ENCODE data around the gene SMAP2.
A peak's percentile ranks its signal among the peaks of the same experiment; 100 is the strongest.

The SMAP2 gene

DNA sequence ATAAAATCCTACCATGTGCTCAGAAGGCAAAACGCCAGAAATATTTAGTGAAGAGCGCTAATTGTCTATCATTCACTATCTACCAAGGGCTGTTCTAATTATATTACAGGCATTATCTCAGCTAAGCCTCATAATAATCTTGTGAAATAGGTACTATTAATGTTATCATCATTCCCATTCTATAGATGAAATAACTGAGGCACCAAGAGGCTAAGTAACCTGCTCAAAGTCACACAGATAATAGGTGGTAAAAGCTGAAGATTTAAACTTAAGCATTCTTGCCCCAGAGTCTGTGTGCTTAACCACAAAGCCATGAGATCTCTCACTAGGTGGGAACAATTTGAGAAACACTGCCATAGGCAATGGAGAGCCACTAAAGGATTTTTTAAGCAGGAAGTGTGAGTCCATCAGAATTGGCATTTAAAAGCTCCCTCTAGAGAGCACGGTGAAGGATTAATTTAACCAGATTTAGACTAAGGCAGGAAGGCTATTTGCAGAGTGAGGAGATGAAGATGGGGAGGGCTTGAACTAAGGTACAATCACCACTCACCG is 1.7 kb upstream of the SMAP2 start:
- TF ChIP-seq, protein P1, sequence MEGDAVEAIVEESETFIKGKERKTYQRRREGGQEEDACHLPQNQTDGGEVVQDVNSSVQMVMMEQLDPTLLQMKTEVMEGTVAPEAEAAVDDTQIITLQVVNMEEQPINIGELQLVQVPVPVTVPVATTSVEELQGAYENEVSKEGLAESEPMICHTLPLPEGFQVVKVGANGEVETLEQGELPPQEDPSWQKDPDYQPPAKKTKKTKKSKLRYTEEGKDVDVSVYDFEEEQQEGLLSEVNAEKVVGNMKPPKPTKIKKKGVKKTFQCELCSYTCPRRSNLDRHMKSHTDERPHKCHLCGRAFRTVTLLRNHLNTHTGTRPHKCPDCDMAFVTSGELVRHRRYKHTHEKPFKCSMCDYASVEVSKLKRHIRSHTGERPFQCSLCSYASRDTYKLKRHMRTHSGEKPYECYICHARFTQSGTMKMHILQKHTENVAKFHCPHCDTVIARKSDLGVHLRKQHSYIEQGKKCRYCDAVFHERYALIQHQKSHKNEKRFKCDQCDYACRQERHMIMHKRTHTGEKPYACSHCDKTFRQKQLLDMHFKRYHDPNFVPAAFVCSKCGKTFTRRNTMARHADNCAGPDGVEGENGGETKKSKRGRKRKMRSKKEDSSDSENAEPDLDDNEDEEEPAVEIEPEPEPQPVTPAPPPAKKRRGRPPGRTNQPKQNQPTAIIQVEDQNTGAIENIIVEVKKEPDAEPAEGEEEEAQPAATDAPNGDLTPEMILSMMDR (IDR thresholded peaks at IDR 0.05; ENCODE audit: low read depth, low read length), result no peak
- no peak overlapping the region for H3K4me3 ChIP-seq (replicated peaks in 1 of 2; ENCODE audit: low read depth in 2 of 2, low read length in 2 of 2)
- no peak for DNase-seq (ENCODE audit: low read depth in 2 of 2)

DNA sequence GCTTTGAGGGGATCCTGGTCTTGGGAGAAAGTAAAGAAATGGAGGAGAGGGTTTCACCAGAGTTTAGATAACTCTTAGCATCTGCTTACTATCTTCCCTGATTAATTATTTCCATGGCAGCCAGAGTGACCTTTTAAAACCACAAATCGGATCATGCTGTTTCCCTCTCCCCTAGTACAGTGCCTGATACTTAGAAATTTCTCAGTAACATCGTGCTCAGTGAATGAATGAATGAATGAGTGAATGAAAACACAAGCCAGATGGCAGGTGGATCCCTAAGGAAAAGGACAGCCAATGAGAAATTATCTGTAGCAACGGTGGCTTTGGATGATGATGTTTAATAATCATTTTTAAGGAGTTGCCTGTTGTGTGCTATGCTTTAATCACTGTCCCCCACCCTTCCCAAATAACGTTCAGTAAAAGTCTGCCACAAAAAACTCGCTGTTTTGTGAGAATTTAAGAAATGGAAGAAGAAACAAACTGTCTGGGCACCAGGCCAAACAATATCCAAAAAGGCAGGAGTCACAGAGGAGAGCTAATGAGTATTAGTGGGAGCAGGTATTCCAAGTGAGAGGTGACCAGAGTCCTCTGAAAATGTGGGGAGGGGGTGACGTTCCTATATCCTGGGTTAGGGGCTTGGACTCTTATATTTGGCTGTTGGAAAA is 737 bp upstream of the SMAP2 start:
- peak overlapping the region in 1 of 2 donors; percentile 32 for H3K4me3 ChIP-seq (replicated peaks in 1 of 2; ENCODE audit: low read depth in 2 of 2, low read length in 2 of 2)
- TF ChIP-seq, protein P1 (IDR thresholded peaks at IDR 0.05; ENCODE audit: low read depth, low read length), result no peak
- DNase-seq (ENCODE audit: low read depth in 2 of 2), result no peak

DNA sequence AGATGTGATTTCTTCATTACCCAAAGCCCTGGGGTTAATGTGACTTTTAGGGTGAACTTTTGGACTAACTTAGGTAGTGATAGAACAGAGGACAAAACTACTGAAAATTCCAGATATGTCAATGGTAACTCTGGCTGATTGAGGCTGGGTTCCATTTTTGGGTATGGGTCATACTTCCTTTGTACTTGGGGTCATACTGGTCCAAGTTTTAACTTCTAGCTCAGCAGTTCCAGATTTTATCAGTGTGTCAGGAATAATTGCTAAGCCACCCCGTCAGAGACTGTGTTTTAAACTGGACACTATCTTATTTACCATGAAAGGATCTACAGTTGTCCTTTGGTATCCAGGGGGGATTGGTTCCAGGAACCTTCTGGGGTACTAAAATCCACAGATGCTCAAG is 4.0 kb downstream of the SMAP2 start:
- TF ChIP-seq, protein P1 (IDR thresholded peaks at IDR 0.05; ENCODE audit: low read depth, low read length), result no peak
- DNase-seq (ENCODE audit: low read depth in 2 of 2), result no peak
- no peak overlapping the region for H3K4me3 ChIP-seq (replicated peaks in 1 of 2; ENCODE audit: low read depth in 2 of 2, low read length in 2 of 2)

DNA sequence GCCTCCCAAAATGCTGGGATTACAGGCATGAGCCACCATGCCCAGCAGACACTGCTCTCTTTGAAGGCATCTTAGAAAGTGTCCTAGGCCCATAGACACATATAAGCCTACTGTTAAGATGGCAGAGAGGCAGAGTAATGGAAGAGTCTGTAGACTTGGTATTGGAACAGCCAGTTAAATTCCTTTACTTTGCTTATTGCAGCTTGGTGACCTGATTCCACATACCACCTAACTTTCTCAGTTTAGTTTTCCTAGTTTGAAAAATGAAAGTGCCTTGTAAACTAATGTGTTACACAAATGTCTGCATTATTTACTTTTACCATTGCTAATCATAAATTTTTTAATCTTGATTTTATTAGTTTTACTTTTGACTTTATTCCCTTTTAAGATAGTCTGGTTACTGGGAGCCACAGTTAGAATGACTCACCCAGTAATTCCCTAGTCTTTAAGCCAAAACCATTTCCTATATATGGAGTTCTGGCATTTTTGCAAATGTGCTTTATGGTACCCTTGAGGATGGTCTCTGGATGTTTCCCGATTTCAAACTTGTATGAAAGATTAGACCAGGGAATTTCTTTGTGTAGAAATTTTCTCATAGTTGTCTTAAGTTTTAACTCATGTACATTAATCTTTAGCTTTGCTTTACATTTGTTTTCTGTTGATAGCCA is 6.4 kb downstream of the SMAP2 start:
- peak; percentile 51 to 69 for DNase-seq (ENCODE audit: low read depth in 2 of 2)

DNA sequence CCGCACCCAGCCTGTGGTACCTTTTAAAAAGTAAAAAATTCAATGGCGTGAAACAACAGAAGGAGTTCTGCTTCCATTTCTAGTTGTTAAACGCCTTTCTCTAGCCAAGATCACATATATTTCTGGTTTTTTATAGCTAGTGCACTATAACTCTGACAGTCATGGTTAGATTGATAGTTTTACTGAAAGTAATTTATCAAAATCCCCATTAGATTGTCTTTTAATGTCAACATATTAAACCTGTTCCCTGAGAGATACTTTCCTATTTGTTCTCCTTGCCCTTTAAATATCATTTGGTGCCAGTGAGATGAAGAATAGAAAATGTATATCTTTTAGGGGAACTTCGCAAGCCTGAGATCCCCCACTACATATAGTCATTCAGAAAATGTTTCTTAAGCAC is 7.3 kb downstream of the SMAP2 start:
- H3K4me3 ChIP-seq (replicated peaks in 1 of 2; ENCODE audit: low read depth in 2 of 2, low read length in 2 of 2), result no peak overlapping the region
- TF ChIP-seq, protein P1 (IDR thresholded peaks at IDR 0.05; ENCODE audit: low read depth, low read length), result no peak
- DNase-seq (ENCODE audit: low read depth in 2 of 2), result no peak

More for the DNA sequence above, 6.4 kb downstream of the SMAP2 start:
- TF ChIP-seq, protein P1 (IDR thresholded peaks at IDR 0.05; ENCODE audit: low read depth, low read length), result no peak
- H3K4me3 ChIP-seq (replicated peaks in 1 of 2; ENCODE audit: low read depth in 2 of 2, low read length in 2 of 2), result no peak overlapping the region

DNA sequence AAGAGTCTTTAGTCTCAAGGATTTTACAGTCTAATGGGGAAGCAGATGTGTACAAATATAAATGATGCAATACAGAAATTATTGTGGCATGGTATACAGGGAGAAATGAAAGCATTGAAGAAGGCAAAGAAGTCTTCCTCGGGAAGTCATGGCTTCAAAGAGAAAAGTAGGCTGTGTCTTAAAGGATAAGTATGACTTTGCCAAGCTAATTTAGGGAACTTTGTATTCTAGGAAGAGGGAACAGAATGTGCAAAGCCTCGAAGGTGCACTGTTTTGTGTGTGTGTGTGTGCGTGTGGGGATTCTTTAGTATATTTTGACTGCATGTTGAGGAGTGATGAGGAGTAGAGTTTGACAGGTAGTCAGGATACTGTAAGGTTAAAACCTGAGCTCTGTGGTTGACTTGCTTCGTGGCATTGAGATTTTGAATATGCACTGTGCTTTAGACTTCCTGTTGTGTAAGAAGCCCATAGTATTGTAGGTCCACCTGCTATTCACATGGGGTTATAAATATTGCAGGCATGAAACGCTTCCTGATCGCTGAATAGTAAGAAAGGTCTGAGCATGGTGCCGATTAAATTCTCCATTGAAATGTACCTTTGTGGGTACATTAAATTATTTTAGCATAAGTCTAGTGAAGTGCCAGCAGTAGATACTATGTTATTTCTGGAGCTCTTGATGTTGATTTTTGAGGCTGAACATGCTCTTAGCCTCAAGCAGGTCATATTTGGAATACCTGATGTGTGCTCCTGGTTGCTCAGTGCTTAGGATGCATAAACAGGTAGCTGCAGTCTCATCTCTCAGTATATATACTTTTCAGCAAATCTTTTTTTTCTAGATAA is 8.0 kb downstream of the SMAP2 start:
- TF ChIP-seq, protein P1 (IDR thresholded peaks at IDR 0.05; ENCODE audit: low read depth, low read length), result no peak
- H3K4me3 ChIP-seq (replicated peaks in 1 of 2; ENCODE audit: low read depth in 2 of 2, low read length in 2 of 2), result no peak overlapping the region
- no peak for DNase-seq (ENCODE audit: low read depth in 2 of 2)
